GM19193 (cell line): ENCODE results near the gene CNIH3.

Experiments
- POLR2A ChIP-seq: IDR thresholded peaks from 4 replicates; pipeline ENCODE4 v1.6.1; 2011; ENCODE audit not compliant: insufficient read depth, insufficient read length; ENCODE audit errors: extremely low read depth

The CNIH3 gene

DNA sequence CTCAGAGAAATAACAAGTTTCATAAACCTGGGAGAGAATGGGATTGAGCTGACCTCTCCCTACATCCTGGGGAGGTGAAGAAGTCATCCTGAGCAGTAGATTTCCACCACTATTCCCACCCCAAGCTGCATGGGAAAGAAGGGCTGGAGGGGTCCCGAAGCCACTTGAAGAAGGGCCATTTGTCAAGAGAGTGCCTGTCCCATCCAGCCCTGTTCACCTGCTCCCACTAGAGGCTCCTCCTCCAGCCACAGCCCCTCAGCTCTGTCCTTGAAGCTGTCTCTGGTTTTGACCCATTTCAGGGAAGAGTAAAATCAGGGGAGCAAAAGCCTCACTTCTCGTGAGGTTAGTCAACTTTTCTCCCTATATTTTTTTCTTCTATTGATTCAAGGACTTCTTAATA, 157.5 kb downstream of the CNIH3 start:
- TF ChIP-seq POLR2A = no peak

GRCh38 chr1:224774378-224774777, 158.3 kb downstream of the CNIH3 start:
- TF ChIP-seq POLR2A = no peak

- TF ChIP-seq POLR2A = no peak
These were observed 161.1 kb downstream of the CNIH3 start for GRCh38 chr1:224777180-224777579.

- no peak for TF ChIP-seq POLR2A
These were observed 163.4 kb downstream of the CNIH3 start for GRCh38 chr1:224779536-224779935.

DNA sequence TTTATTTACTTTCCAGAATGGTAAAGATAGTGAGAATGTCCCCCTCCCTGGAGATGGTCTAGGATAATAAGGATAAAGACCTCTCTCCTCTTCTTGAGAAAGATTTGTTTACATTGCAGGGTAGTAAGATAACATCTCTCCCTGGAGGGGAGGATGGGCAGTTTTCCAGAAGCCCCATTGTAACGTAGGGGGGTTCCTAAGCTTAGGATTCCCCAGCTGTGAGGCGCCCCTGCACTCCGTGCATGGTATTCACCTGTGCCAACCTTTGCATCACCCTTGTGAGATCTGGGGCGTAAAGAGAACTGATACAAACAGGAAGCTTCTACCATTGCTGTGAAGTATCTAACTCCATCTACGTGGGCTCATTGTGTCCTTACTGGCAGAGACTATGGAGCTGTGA, 164.6 kb downstream of the CNIH3 start:
- no peak for TF ChIP-seq POLR2A

DNA sequence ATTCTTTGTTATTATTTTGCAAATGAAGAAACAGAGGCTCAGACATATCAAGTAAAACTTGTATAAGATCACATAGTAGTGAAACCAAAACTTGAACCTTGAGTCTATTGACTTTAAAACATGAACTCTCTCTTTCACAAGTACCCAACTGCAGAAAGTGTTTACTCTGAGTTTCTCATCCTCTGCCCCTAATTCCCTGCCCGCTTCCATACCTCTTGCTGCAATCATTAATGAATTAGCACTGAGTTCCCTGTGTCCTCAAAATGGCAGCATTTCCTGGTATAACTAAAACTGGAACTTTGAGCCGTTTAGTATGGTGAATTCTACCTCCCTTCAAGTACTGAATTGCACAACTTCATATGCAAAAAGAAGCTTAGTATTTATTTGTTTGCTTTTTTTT, 165.7 kb downstream of the CNIH3 start:
- TF ChIP-seq POLR2A = no peak

- TF ChIP-seq POLR2A = no peak
These were observed 166.3 kb downstream of the CNIH3 start for GRCh38 chr1:224782281-224783000.

- no peak for TF ChIP-seq POLR2A
These were observed 167.0 kb downstream of the CNIH3 start for GRCh38 chr1:224783006-224783651.

DNA sequence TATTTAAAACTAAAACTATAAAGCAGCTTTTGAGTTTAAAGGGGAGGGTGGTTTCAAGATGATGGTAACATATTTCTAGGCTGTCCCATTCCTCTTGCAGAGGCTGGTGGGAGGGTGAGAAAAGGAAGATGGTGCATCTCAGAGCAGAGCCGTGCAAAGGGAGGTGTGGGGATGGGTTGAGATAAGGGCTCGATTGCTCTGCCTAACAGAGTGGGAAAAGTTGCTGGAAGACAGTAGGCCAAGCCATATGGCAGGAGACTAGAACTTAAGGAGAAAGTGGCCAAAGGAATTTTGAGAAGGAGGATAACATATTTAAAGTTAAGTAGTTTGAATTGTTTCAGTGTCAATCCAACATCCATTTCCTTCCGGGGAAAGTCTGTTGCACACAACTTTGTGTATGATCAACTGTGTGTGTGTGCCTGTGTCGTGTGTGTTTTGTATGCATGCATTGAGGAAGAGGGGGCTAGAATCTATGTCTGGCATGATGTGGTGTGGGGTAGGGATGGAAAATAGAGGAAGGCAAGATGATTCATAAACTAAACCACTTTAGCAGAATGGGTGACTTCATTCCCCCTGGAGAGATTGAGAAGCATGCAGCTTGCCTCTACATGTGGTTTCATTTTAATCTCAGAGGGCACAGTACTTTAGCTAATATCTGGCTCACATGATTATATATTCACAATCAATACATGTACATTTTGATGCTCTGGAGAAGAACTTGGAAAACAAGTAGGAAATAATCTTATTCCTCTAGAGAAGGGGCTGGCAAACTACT, 168.3 kb downstream of the CNIH3 start:
- TF ChIP-seq POLR2A = no peak

- TF ChIP-seq POLR2A = no peak
These were observed 168.9 kb downstream of the CNIH3 start for GRCh38 chr1:224785040-224785328.

GRCh38 chr1:224785622-224786021, 169.5 kb downstream of the CNIH3 start:
- TF ChIP-seq POLR2A = no peak

DNA sequence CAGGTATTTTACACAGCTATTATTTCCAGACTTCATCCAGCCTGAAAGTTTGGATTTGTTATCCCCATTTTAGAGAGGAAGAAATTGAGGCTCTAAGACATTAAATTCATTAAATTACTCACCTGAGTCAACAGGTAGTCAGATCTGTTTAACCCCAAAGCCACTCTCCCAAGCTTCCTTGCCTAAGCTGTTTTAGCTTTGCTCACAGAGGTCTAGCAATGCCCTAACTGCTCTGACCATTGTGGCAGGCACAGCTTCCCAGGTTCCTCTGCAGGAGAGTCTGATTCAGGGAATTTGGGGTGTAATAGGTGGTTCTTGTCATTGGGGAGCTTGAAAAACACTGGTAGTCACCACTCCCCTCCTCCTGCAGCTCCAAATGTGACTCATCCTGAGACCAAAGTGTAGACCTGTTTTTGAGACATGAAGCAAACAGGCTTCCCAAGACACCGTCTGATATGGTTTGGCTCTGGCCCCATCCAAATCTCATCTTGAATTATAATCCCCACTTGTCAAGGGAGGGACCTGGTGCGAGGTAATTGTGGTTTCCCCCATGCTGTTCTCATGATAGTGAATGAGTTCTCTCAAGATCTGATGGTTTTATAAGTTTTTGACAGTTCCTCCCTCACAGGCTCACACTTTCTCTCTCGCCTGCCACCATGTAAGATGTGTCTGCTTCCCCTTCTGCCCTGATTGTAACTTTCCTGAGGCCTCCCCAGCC, 170.6 kb downstream of the CNIH3 start:
- no peak for TF ChIP-seq POLR2A

DNA sequence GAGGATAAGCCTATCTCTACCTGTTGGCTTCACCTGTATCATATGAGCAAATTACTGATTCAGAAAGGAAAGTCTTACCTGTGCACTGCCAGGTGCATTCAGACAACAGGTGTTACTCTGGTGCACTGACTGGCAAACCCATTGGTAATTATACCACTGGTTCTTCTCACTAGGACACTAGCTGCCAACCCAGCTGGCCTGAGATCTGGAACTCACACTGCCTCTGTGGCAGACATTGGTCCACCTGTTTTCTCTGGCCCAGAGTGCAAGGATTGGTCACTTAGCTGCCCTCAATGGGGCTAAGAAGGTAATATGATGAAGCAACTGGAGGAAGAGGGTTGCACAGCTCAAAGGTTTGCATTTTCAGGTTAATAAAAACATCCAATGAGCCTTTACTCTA, 173.2 kb downstream of the CNIH3 start:
- no peak for TF ChIP-seq POLR2A
